Measurements from ENCODE around the gene AKT2. TPM values are rescaled to one million over a fixed set of nuclear protein-coding genes. Genes with fewer than 3 reads are reported as not detected.

The AKT2 gene
- total RNA-seq, 4 donors from 2014 or later, result 64.2 to 88.9 (median 72.8) TPM

DNA sequence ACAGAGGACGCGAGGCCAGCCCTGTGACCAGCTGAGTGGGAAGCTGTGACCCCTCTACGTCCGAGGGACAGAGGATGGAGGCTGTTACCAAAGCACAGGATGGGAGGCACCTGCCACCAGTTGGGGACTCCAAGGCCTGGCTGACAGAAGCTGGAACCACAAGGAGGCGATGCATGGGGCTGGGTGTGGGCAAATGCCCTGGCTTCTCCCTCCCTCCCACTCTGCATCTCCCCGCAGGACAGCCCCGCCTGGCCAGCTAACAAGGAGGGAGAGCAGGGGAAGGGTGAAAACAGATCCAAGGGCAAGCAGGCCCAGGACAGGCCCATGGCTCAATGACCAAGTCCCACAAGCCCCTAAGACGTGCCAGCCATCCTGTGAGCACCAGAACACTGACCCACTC is 28.6 kb downstream of the AKT2 start:
- Histone ChIP-seq H3K4me1 (peaks cover 0 to 33% (median 4%) of the 10 kb centered on the region in 3 donors), H3K9me3 (no peaks in the 10 kb centered on the region), H3K27ac (no peak overlapping the region), H3K36me3 (peaks cover 0 to 58% of the 10 kb centered on the region in 2 donors), H3K4me3 (no peak overlapping the region), H3K27me3 (no peaks in the 10 kb centered on the region)
- ATAC-seq, result no peak
- TF ChIP-seq POLR2AphosphoS5 (IDR thresholded peaks at IDR 0.05) (no peak), EP300 (IDR thresholded peaks at IDR 0.05) (no peak), POLR2A (IDR thresholded peaks at IDR 0.05) (no peak)
- TF ChIP-seq, protein P1, sequence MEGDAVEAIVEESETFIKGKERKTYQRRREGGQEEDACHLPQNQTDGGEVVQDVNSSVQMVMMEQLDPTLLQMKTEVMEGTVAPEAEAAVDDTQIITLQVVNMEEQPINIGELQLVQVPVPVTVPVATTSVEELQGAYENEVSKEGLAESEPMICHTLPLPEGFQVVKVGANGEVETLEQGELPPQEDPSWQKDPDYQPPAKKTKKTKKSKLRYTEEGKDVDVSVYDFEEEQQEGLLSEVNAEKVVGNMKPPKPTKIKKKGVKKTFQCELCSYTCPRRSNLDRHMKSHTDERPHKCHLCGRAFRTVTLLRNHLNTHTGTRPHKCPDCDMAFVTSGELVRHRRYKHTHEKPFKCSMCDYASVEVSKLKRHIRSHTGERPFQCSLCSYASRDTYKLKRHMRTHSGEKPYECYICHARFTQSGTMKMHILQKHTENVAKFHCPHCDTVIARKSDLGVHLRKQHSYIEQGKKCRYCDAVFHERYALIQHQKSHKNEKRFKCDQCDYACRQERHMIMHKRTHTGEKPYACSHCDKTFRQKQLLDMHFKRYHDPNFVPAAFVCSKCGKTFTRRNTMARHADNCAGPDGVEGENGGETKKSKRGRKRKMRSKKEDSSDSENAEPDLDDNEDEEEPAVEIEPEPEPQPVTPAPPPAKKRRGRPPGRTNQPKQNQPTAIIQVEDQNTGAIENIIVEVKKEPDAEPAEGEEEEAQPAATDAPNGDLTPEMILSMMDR (IDR thresholded peaks at IDR 0.05), result no peak
- WGBS, 2 donors (ENCODE audit: low coverage in 1 of 2), result 79% methylated on average over 4 of the region's 8 CpGs; no CpG with 5 or more reads in 1 of the 2 donors

DNA sequence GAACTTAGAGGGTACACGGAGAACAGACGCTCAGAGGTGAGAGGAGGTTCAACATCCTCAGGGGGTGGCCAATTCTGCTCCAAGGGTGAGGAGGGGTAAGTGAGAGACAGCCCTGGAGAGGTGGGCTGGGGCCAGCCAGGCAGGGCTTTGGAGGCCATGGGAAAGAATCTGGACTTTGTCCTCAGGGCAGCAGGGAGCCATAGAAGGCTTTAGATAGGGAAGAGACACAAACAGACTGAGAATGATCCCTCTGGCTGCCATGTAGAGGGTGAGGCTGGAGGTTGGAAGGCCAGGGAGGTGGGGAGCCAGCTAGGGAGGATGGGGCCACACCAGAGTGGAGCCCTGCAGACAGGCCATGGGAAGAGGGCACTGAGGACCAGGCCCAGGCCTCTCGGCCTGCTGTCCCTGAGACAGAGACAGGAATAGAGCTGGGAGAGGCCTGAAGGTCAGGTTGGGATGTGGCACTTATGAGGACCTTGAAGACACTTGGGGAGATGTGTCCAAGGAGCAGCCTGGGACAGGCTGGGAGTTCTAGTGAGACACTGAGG is 29.5 kb downstream of the AKT2 start:
- peaks cover 0 to 64% of the 10 kb centered on the region in 2 donors for H3K36me3 ChIP-seq
- TF ChIP-seq POLR2AphosphoS5 (IDR thresholded peaks at IDR 0.05) (no peak), EP300 (IDR thresholded peaks at IDR 0.05) (no peak), POLR2A (IDR thresholded peaks at IDR 0.05) (no peak)
- TF ChIP-seq, protein P1 (IDR thresholded peaks at IDR 0.05), result no peak
- WGBS, 2 donors (ENCODE audit: low coverage in 1 of 2), result 83 to 84% methylated on average over 1 to 3 of the region's 3 CpGs
- H3K4me3 ChIP-seq, result no peak overlapping the region
- no peak for ATAC-seq
- no peak overlapping the region for H3K27ac ChIP-seq
- H3K9me3 ChIP-seq, result no peaks in the 10 kb centered on the region
- H3K27me3 ChIP-seq, result no peaks in the 10 kb centered on the region
- H3K4me1 ChIP-seq, result peaks cover 0 to 33% (median 4%) of the 10 kb centered on the region in 3 donors

DNA sequence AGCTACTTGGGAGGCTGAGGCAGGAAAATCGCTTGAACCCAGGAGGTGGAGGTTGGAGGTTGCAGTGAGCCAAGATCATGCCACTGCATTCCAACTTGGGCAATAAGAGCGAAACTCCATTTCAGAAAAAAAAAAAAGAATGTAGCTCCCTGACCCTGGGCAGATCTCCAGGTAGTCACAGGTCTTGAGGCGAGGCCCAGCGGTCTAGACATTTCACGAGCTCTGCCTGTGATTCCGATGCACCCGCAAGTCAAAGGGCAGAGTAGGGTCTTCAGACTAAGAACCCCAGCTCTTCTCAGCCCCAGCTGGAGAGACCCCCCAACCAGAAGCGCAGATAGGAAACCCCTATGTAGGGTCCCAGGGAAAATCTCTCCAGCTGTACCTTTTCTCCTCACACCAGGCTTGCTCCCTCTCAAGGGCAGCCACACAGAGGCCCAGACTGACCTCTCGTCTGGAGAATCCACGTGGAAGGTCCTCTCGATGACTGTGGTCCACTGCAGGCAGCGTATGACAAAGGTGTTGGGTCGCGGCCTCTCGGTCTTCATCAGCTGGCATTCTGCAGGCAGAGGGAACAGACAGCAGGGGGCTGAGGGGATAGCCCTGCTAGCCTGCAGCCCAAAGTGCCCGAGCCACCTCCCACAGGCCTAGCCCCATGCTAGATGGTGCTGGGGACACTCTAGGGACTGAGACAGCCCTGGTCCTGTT is 30.3 kb downstream of the AKT2 start:
- no peak for TF ChIP-seq EP300 (IDR thresholded peaks at IDR 0.05)
- TF ChIP-seq POLR2AphosphoS5 (IDR thresholded peaks at IDR 0.05), result no peak
- TF ChIP-seq, protein P1 (IDR thresholded peaks at IDR 0.05), result no peak
- no peak for TF ChIP-seq POLR2A (IDR thresholded peaks at IDR 0.05)
- Histone ChIP-seq H3K4me1 (peaks cover 0 to 33% (median 4%) of the 10 kb centered on the region in 3 donors), H3K9me3 (no peaks in the 10 kb centered on the region), H3K27ac (no peak overlapping the region), H3K27me3 (no peaks in the 10 kb centered on the region), H3K36me3 (peaks cover 0 to 72% of the 10 kb centered on the region in 2 donors), H3K4me3 (no peak overlapping the region)
- no peak for ATAC-seq
- 89 to 100% methylated on average over 1 to 7 of the region's 16 CpGs for WGBS, 2 donors (ENCODE audit: low coverage in 1 of 2)

DNA sequence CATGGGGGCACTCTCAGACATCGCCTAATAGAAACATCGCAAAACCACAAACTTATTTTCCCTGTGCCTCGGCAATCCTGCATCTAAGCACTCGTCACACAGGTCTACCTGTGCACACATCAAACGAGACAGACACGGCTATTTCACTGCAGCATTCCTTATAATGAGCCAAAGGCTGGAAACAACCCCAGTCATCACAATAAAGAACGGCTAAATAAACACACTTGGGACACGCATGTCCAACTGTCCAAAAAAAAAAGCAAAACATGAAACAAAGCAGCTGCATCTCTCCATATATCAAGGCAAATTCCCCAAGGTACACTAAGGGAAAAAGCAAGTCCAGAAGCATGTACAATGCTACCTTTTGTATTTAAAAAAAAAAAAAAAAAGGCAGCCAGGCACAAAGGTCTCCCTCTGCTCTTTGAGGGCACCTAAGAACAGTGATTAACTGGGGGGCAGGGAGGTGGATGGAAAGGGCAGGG is 31.5 kb downstream of the AKT2 start:
- Histone ChIP-seq H3K4me1 (peaks cover 0 to 33% (median 4%) of the 10 kb centered on the region in 3 donors), H3K27ac (no peak overlapping the region), H3K9me3 (no peaks in the 10 kb centered on the region), H3K4me3 (no peak overlapping the region), H3K27me3 (no peaks in the 10 kb centered on the region), H3K36me3 (peaks cover 0 to 82% of the 10 kb centered on the region in 2 donors)
- WGBS, 2 donors (ENCODE audit: low coverage in 1 of 2), result 68% methylated on average over 8 of the region's 8 CpGs; no CpG with 5 or more reads in 1 of the 2 donors
- no peak for ATAC-seq
- TF ChIP-seq, protein P1 (IDR thresholded peaks at IDR 0.05), result no peak
- TF ChIP-seq EP300 (IDR thresholded peaks at IDR 0.05) (no peak), POLR2AphosphoS5 (IDR thresholded peaks at IDR 0.05) (no peak)

Data from gastroesophageal sphincter (tissue), 4 donors.